Liver (tissue), 9 donors: ENCODE data around the gene SV2B. TPM values are rescaled to one million over a fixed set of nuclear protein-coding genes. Genes with fewer than 3 reads are reported as not detected.

Source experiments
- DNase-seq: peaks from one replicate; pipeline ENCODE4 v3.0.0-alpha.2; 2017; ENCODE audit warnings: low spot score
- H3K27ac ChIP-seq, 2 donors: one replicate each; pipeline ENCODE4 v1.7.0; 2013; ENCODE audit warnings: inconsistent platforms in 2 of 2, low read length in 2 of 2, control low read depth in 1 of 2, low read depth in 1 of 2, mild to moderate bottlenecking in 1 of 2
- H3K27me3 ChIP-seq, 4 donors: one replicate each; pipeline versions ENCODE4 v1.6.1 to v1.7.0; 2013; ENCODE audit warnings: low read length in 3 of 4, inconsistent platforms in 1 of 4, mild to moderate bottlenecking in 1 of 4, moderate library complexity in 1 of 4; ENCODE audit not compliant: control insufficient read depth in 4 of 4, insufficient read depth in 4 of 4
- H3K36me3 ChIP-seq, 4 donors: one replicate each; pipeline versions ENCODE4 v1.6.1 to v1.7.0; 2013; ENCODE audit warnings: low read length in 3 of 4, mild to moderate bottlenecking in 3 of 4, low read depth in 1 of 4, moderate library complexity in 1 of 4; ENCODE audit not compliant: control insufficient read depth in 4 of 4, insufficient read depth in 3 of 4
- H3K4me1 ChIP-seq, 4 donors: one replicate each; pipeline versions ENCODE4 v1.6.1 to v1.7.0; 2013; ENCODE audit warnings: low read length in 3 of 4, mild to moderate bottlenecking in 3 of 4, moderate library complexity in 1 of 4; ENCODE audit not compliant: control insufficient read depth in 4 of 4, insufficient read depth in 4 of 4
- H3K4me3 ChIP-seq, 3 donors: one replicate each; pipeline versions ENCODE4 v1.6.1 to v1.7.0; 2013; ENCODE audit warnings: low read length in 3 of 3, control low read depth in 1 of 3, low read depth in 1 of 3, mild to moderate bottlenecking in 1 of 3
- H3K9ac ChIP-seq, 2 donors: one replicate each; pipeline ENCODE4 v1.7.0; 2013; ENCODE audit warnings: low read length in 2 of 2, mild to moderate bottlenecking in 2 of 2, moderate library complexity in 2 of 2, control low read depth in 1 of 2, low read depth in 1 of 2
- H3K9me3 ChIP-seq, 4 donors: one replicate each; pipeline versions ENCODE4 v1.6.1 to v1.7.0; 2013; ENCODE audit warnings: low read length in 3 of 4; ENCODE audit not compliant: control insufficient read depth in 4 of 4
- ATF3 ChIP-seq: IDR thresholded peaks from 2 replicates; pipeline ENCODE4 v1.6.1; 2016; ENCODE audit warnings: antibody characterized with exemption
- EGR1 ChIP-seq, 2 donors: IDR thresholded peaks; 2 replicates each; pipeline ENCODE4 v1.6.1; 2016 to 2018; ENCODE audit warnings: antibody characterized with exemption in 2 of 2, low read depth in 2 of 2
- FOXA1 ChIP-seq: IDR thresholded peaks from 2 replicates; pipeline ENCODE4 v1.6.1; 2016; ENCODE audit warnings: antibody characterized with exemption
- FOXA2 ChIP-seq: IDR thresholded peaks from 2 replicates; pipeline ENCODE4 v1.6.1; 2016; ENCODE audit warnings: antibody characterized with exemption
- GABPA ChIP-seq, 2 donors: IDR thresholded peaks in 1 of 2; conservative IDR thresholded peaks in 1 of 2; 2 replicates each; pipeline ENCODE4 v1.6.1; 2016; ENCODE audit warnings: antibody characterized with exemption in 2 of 2, mild to moderate bottlenecking in 1 of 2, moderate library complexity in 1 of 2
- HNF4A ChIP-seq, 2 donors: conservative IDR thresholded peaks; 2 replicates each; pipeline ENCODE4 v1.6.1; 2016; ENCODE audit warnings: antibody characterized with exemption in 2 of 2, mild to moderate bottlenecking in 2 of 2
- HNF4G ChIP-seq: IDR thresholded peaks from 2 replicates; pipeline ENCODE4 v1.6.1; 2016; ENCODE audit warnings: antibody characterized with exemption
- JUND ChIP-seq, 2 donors: IDR thresholded peaks; 2 replicates each; pipeline ENCODE4 v1.6.1; 2016; ENCODE audit warnings: antibody characterized with exemption in 2 of 2
- MAX ChIP-seq: IDR thresholded peaks from 2 replicates; pipeline ENCODE4 v1.6.1; 2016; ENCODE audit warnings: antibody characterized with exemption
- NR2F2 ChIP-seq: IDR thresholded peaks from 2 replicates; pipeline ENCODE4 v1.6.1; 2016; ENCODE audit warnings: antibody characterized with exemption
- RAD21 ChIP-seq, 2 donors: IDR thresholded peaks; 2 replicates each; pipeline ENCODE4 v1.6.1; 2016; ENCODE audit warnings: antibody characterized with exemption in 2 of 2, mild to moderate bottlenecking in 2 of 2
- REST ChIP-seq: IDR thresholded peaks from 2 replicates; pipeline ENCODE4 v1.6.1; 2016; ENCODE audit warnings: antibody characterized with exemption, mild to moderate bottlenecking
- RXRA ChIP-seq, 2 donors: IDR thresholded peaks; 2 replicates each; pipeline ENCODE4 v1.6.1; 2017 to 2018; ENCODE audit warnings: antibody characterized with exemption in 2 of 2, mild to moderate bottlenecking in 1 of 2
- SP1 ChIP-seq: IDR thresholded peaks from 2 replicates; pipeline ENCODE4 v1.6.1; 2018; ENCODE audit warnings: antibody characterized with exemption, mild to moderate bottlenecking
- TAF1 ChIP-seq: conservative IDR thresholded peaks from 2 replicates; pipeline ENCODE4 v1.6.1; 2016; ENCODE audit warnings: antibody characterized with exemption, mild to moderate bottlenecking
- YY1 ChIP-seq: IDR thresholded peaks from 2 replicates; pipeline ENCODE4 v1.6.1; 2016; ENCODE audit warnings: antibody characterized with exemption, mild to moderate bottlenecking
- ZBTB33 ChIP-seq: IDR thresholded peaks from 2 replicates; pipeline ENCODE4 v1.6.1; 2016; ENCODE audit warnings: antibody characterized with exemption
- WGBS: extraction: QIAGEN DNeasy Blood & Tissue Kit; methylation state at CpG from one replicate; pipeline ENCODE4 v1.1.7; 2013; 5-methylcytosine and 5-hydroxymethylcytosine counted together
- polyA plus RNA-seq, 2 donors: library from polyadenylated mRNA; stranded (reverse) in 1 of 2; unstranded in 1 of 2; fragments of 200-250 nt in 1 of 2; fragments of >200 nt in 1 of 2; fragmentation: Nextera tagmentation in 1 of 2; extraction: Ambion mirVana in 1 of 2; gene quantifications; one replicate each; pipeline versions ENCODE4 v1.2.1 to v1.2.3, GENCODE V29; 2013 to 2015
- total RNA-seq, 2 donors: library from RNA; depleted of rRNA; stranded (reverse); fragments of >200 nt; gene quantifications; one replicate each; pipeline ENCODE4 v1.2.3, GENCODE V29; 2014
- TF ChIP-seq, protein P1 (sequence below): fragments of 150-350 bp; IDR thresholded peaks from 2 replicates; pipeline ENCODE4 v1.5.1; 2017; ENCODE audit warnings: improper control_type of control experiment, low read depth, low read length; ENCODE audit not compliant: missing input control
- donor health status: healthy.
- donor health status: healthy.
- donor health status: healthy.
- donor health status: healthy.
- donor health status: healthy.

Gene SV2B
- total and polyA plus RNA-seq, 4 donors = 0.08 to 0.16 (median 0.09) TPM; not detected in 1

DNA sequence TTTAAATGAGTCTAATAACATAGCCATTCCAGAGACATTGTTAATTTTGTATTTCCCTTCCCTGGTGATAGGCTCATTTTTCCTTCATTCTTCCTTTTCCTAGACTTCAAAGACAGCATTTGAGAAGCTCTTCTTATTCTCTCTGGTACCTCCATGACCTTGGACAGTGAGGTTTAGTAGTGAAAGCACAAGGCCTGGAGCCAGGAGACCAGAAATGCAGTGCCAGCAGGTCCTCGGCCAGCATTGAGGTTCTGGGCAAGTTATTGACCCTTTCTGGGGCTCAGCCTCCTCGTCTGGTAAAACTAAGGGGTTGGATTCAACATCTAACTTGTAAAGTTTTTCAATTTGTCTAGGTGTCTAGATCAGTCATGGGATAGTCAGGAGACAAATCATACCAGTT lies 146.9 kb downstream of the SV2B start:
- H3K9ac ChIP-seq = no peak overlapping the region
- no peaks in the 10 kb centered on the region for H3K9me3 ChIP-seq
- no peaks in the 10 kb centered on the region for H3K27me3 ChIP-seq
- H3K27ac ChIP-seq = no peak overlapping the region
- TF ChIP-seq HNF4G = no peak
- TF ChIP-seq SP1 = no peak
- TF ChIP-seq TAF1 = no peak
- no peak for TF ChIP-seq EGR1 (IDR thresholded peaks at IDR 0.05; ENCODE audit: low read depth in 2 of 2)
- no peak for TF ChIP-seq HNF4A (conservative IDR thresholded peaks at IDR 0.05)
- TF ChIP-seq ZBTB33 = no peak
- no peak for TF ChIP-seq RAD21 (IDR thresholded peaks at IDR 0.05)
- no peak for TF ChIP-seq FOXA1
- TF ChIP-seq, protein P1, sequence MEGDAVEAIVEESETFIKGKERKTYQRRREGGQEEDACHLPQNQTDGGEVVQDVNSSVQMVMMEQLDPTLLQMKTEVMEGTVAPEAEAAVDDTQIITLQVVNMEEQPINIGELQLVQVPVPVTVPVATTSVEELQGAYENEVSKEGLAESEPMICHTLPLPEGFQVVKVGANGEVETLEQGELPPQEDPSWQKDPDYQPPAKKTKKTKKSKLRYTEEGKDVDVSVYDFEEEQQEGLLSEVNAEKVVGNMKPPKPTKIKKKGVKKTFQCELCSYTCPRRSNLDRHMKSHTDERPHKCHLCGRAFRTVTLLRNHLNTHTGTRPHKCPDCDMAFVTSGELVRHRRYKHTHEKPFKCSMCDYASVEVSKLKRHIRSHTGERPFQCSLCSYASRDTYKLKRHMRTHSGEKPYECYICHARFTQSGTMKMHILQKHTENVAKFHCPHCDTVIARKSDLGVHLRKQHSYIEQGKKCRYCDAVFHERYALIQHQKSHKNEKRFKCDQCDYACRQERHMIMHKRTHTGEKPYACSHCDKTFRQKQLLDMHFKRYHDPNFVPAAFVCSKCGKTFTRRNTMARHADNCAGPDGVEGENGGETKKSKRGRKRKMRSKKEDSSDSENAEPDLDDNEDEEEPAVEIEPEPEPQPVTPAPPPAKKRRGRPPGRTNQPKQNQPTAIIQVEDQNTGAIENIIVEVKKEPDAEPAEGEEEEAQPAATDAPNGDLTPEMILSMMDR = no peak
- no peak for TF ChIP-seq RXRA (IDR thresholded peaks at IDR 0.05)
- no peak for TF ChIP-seq NR2F2
- no peak for TF ChIP-seq REST
- TF ChIP-seq JUND (IDR thresholded peaks at IDR 0.05) = no peak
- TF ChIP-seq YY1 = no peak
- TF ChIP-seq FOXA2 = no peak
- no peak for TF ChIP-seq GABPA (IDR thresholded peaks at IDR 0.05 in 1 of 2, conservative IDR thresholded peaks at IDR 0.05 in 1 of 2)
- TF ChIP-seq ATF3 = no peak
- no peak for TF ChIP-seq MAX
- H3K36me3 ChIP-seq = no peaks in the 10 kb centered on the region
- H3K4me1 ChIP-seq = no peaks in the 10 kb centered on the region
- no peak overlapping the region for H3K4me3 ChIP-seq
- no peak for DNase-seq
- 21% methylated on average over 2 of the region's 2 CpGs for WGBS
